ENCODE results near the gene GRIN2A.

Gene GRIN2A

DNA sequence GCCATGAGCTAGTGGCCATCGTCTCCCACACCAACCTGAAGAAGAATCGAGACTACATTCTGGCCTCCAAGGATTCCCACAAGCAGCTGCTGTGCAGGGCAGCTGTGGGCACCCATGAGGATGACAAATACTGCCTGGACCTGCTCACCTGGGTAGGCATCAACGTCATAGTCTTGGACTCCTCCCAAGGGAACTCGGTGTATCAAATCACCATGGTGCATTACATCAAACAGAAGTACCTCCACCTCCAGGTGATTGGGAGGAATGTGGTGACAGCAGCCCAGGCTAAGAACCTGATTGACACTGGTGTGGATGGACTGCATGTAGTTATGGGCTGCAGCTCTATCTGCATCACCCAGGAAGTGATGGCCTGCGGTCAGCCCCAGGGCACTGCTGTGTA lies 70.2 kb downstream of the GRIN2A start:
- TF ChIP-seq, protein P1, sequence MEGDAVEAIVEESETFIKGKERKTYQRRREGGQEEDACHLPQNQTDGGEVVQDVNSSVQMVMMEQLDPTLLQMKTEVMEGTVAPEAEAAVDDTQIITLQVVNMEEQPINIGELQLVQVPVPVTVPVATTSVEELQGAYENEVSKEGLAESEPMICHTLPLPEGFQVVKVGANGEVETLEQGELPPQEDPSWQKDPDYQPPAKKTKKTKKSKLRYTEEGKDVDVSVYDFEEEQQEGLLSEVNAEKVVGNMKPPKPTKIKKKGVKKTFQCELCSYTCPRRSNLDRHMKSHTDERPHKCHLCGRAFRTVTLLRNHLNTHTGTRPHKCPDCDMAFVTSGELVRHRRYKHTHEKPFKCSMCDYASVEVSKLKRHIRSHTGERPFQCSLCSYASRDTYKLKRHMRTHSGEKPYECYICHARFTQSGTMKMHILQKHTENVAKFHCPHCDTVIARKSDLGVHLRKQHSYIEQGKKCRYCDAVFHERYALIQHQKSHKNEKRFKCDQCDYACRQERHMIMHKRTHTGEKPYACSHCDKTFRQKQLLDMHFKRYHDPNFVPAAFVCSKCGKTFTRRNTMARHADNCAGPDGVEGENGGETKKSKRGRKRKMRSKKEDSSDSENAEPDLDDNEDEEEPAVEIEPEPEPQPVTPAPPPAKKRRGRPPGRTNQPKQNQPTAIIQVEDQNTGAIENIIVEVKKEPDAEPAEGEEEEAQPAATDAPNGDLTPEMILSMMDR (conservative IDR thresholded peaks at IDR 0.05; ENCODE audit: low read depth, low read length) = no peak
- H3K4me3 ChIP-seq (ENCODE audit: low read depth, low read length) = no peak overlapping the region
- DNase-seq (ENCODE audit: low read depth) = no peak

- H3K4me3 ChIP-seq (ENCODE audit: low read depth, low read length) = no peak overlapping the region
- TF ChIP-seq, protein P1 (conservative IDR thresholded peaks at IDR 0.05; ENCODE audit: low read depth, low read length) = no peak
- no peak for DNase-seq (ENCODE audit: low read depth)
Measured at GRCh38 chr16:10111156-10111761, 71.0 kb downstream of the GRIN2A start.

DNA sequence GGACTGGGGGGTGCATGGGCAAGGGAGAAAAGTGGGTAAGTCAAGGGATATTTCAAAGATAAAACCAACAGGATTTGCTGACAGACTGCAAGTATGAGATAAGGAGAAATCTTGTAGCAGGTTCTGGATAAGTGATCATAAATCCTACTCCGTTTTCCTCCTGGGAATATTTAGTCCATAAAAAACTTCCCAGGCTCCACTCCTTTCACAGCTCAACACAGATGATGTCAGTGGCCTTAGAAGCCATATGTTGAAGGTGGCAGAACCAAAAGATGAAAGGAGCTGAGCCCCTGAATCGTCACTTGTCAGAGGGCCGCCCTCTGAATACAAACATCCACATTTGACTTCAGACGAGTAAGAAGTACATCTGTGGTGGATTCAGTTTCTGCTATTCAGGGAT lies 71.7 kb downstream of the GRIN2A start:
- TF ChIP-seq, protein P1 (conservative IDR thresholded peaks at IDR 0.05; ENCODE audit: low read depth, low read length) = no peak
- no peak overlapping the region for H3K4me3 ChIP-seq (ENCODE audit: low read depth, low read length)
- DNase-seq (ENCODE audit: low read depth) = no peak

- no peak for DNase-seq (ENCODE audit: low read depth)
- H3K4me3 ChIP-seq (ENCODE audit: low read depth, low read length) = no peak overlapping the region
- TF ChIP-seq, protein P1 (conservative IDR thresholded peaks at IDR 0.05; ENCODE audit: low read depth, low read length) = no peak
Measured at GRCh38 chr16:10107081-10107480, 75.1 kb downstream of the GRIN2A start.

DNA sequence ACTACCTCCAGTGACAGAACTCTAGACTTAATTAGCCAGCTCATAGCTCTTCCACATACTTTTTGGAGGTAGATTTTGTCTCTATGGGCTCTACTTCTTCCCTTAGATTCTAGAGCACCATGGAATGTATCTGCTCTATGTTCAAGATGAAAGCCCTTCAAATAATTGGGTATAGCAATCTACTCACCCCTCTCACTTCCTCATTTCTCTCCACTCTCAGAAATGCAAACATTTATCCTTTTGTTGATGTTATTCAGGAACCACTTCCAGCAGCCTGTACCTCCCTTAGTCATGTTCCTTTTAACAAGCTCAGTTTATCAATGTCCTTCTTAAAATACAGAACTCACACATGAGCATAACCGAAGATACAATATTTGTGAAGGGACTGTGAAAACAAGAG lies 78.5 kb downstream of the GRIN2A start:
- DNase-seq (ENCODE audit: low read depth) = no peak
- H3K4me3 ChIP-seq (ENCODE audit: low read depth, low read length) = no peak overlapping the region
- TF ChIP-seq, protein P1 (conservative IDR thresholded peaks at IDR 0.05; ENCODE audit: low read depth, low read length) = no peak

DNA sequence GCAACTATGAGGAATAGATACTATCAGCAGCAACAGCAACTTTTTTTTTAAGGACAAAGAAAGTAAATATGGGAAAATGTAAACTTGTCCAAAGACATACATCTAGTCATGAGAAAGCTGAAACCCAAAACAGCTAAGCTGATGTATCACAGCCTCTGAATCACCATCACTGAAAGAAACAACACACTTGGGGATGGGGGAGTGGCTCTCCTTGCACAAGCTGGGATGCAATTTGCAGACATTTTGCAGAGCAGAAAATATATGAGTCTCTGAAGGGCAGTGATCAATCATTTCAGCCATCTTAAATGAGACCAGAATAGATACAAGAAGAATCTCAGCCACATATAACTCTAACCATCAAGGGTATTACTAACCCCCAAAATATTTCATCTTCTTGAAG lies 79.1 kb downstream of the GRIN2A start:
- TF ChIP-seq, protein P1 (conservative IDR thresholded peaks at IDR 0.05; ENCODE audit: low read depth, low read length) = no peak
- H3K4me3 ChIP-seq (ENCODE audit: low read depth, low read length) = no peak overlapping the region
- no peak for DNase-seq (ENCODE audit: low read depth)

DNA sequence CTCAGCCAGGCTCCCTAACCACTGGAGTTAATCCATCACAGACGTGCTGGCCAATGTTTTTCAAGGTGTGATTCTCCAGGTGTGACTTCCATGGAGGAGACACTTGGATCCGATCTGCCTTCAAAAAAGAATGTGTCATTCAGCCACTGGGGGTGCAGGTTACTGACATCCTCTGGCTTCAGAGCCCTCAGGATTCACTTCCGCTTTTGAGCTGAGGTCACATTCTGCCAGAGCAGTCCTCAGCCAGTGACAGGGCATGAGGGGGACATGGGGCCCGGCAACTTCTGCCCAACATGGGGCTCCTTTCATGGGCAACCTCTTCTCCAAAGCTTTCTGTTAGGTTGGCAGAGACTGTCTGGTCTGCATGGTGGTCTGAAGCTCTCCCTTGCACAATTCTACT lies 81.4 kb downstream of the GRIN2A start:
- H3K4me3 ChIP-seq (ENCODE audit: low read depth, low read length) = no peak overlapping the region
- TF ChIP-seq, protein P1 (conservative IDR thresholded peaks at IDR 0.05; ENCODE audit: low read depth, low read length) = no peak
- no peak for DNase-seq (ENCODE audit: low read depth)

Data from choroid plexus epithelial cell (primary cell).